Sigmoid colon (tissue), 3 donors: Measurements from ENCODE around the gene KAZN.

Experiments
- POLR2A ChIP-seq, 2 donors: fragments of 450-650 bp; IDR thresholded peaks; one replicate each; pipeline ENCODE4 v1.6.1; 2016; ENCODE audit warnings: antibody characterized with exemption in 2 of 2, mild to moderate bottlenecking in 2 of 2, moderate library complexity in 2 of 2
- TF ChIP-seq, protein P1 (sequence below), 4 experiments: fragments of 450-650 bp in 3 of 4; fragments of 200-600 bp in 1 of 4; IDR thresholded peaks; one replicate each; pipeline ENCODE4 v1.5.1; 2016 to 2019; ENCODE audit warnings: antibody characterized with exemption in 4 of 4, mild to moderate bottlenecking in 3 of 4, moderate library complexity in 2 of 4

DNA sequence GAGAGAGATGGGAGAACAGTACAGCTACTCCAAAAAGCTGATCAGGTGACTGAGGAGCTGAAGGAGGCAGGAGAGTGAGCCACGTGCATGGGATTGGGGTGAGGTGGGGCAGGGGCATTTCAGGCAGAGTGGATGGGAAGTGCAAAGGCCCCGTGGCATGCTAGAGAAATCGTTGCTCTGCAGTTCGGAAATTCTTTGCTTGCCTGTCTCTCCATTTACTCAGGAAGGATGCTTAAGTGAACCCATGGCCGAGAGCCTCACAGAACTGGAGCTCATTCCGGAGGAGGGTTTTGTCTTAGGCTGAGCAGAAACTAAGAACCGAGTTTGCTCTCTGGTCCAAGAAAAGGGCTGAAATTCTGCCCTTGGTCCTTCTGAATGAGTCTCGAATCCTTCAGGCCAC, 415.3 kb downstream of the KAZN start:
- TF ChIP-seq, protein P1, sequence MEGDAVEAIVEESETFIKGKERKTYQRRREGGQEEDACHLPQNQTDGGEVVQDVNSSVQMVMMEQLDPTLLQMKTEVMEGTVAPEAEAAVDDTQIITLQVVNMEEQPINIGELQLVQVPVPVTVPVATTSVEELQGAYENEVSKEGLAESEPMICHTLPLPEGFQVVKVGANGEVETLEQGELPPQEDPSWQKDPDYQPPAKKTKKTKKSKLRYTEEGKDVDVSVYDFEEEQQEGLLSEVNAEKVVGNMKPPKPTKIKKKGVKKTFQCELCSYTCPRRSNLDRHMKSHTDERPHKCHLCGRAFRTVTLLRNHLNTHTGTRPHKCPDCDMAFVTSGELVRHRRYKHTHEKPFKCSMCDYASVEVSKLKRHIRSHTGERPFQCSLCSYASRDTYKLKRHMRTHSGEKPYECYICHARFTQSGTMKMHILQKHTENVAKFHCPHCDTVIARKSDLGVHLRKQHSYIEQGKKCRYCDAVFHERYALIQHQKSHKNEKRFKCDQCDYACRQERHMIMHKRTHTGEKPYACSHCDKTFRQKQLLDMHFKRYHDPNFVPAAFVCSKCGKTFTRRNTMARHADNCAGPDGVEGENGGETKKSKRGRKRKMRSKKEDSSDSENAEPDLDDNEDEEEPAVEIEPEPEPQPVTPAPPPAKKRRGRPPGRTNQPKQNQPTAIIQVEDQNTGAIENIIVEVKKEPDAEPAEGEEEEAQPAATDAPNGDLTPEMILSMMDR (IDR thresholded peaks at IDR 0.05) = no peak
- no peak for TF ChIP-seq POLR2A (IDR thresholded peaks at IDR 0.05)
